Suprapubic skin (tissue), 3 donors: ENCODE measurements around the gene TWSG1.

Source experiments
- CTCF ChIP-seq, 2 donors: fragments of 200-600 bp in 1 of 2; fragments of 450-650 bp in 1 of 2; sonication (generic) in 1 of 2; IDR thresholded peaks; one replicate each; pipeline ENCODE4 v1.5.1; 2016 to 2019; ENCODE audit warnings: antibody characterized with exemption in 2 of 2, mild to moderate bottlenecking in 1 of 2, moderate library complexity in 1 of 2
- EP300 ChIP-seq: sonication (generic); formaldehyde crosslinking; IDR thresholded peaks from one replicate; pipeline ENCODE4 v1.6.1; 2017; ENCODE audit warnings: antibody characterized with exemption
- POLR2A ChIP-seq, 2 donors: fragments of 450-650 bp; IDR thresholded peaks; one replicate each; pipeline ENCODE4 v1.6.1; 2017; ENCODE audit warnings: antibody characterized with exemption in 2 of 2, mild to moderate bottlenecking in 2 of 2, moderate library complexity in 2 of 2

GRCh38 chr18:9293948-9294347, 40.6 kb upstream of the TWSG1 start:
- TF ChIP-seq POLR2A (IDR thresholded peaks at IDR 0.05): no peak
- TF ChIP-seq CTCF (IDR thresholded peaks at IDR 0.05): no peak
- TF ChIP-seq EP300: no peak
